HepG2 (cell line): ENCODE data around the gene SLC13A2. TPM values are rescaled to one million over a fixed set of nuclear protein-coding genes. Genes with fewer than 3 reads are reported as not detected.
A peak's percentile ranks its signal among the peaks of the same experiment; 100 is the strongest.

Experiments used
- ATRX ChIP-seq: sonication (generic); formaldehyde crosslinking; IDR thresholded peaks from 2 replicates; pipeline ENCODE4 v1.4.0; 2020; ENCODE audit warnings: missing genetic modification reagents, borderline replicate concordance
- ELF3 ChIP-seq: IDR thresholded peaks from 2 replicates; pipeline ENCODE4 v1.6.1; 2016; ENCODE audit warnings: missing genetic modification reagents, missing compliant biosample characterization
- EP300 ChIP-seq, 3 experiments: sonication (generic) in 1 of 3; formaldehyde crosslinking in 1 of 3; IDR thresholded peaks; 2 replicates each; pipeline versions ENCODE4 v1.5.1 to v1.6.1; 2011 to 2020; ENCODE audit warnings: low read depth in 2 of 3, low read length in 2 of 3, borderline replicate concordance in 1 of 3, improper control_type of control experiment in 1 of 3, mild to moderate bottlenecking in 1 of 3, missing genetic modification reagents in 1 of 3, moderate library complexity in 1 of 3
- GATAD2A ChIP-seq: IDR thresholded peaks from 2 replicates; pipeline ENCODE4 v1.6.1; 2016
- HNF4A ChIP-seq: sonication (generic); formaldehyde crosslinking; IDR thresholded peaks from 2 replicates; pipeline ENCODE4 v1.4.0; 2020; ENCODE audit warnings: missing genetic modification reagents
- HNF4G ChIP-seq, 2 experiments: sonication (generic) in 1 of 2; formaldehyde crosslinking in 1 of 2; IDR thresholded peaks; 2 replicates each; pipeline versions ENCODE4 v1.4.0 to v1.6.1; 2011 to 2020; ENCODE audit warnings: borderline replicate concordance in 2 of 2, low read depth in 2 of 2, mild to moderate bottlenecking in 2 of 2, low read length in 1 of 2, missing genetic modification reagents in 1 of 2, moderate library complexity in 1 of 2
- MXD1 ChIP-seq: sonication (generic); formaldehyde crosslinking; IDR thresholded peaks from 2 replicates; pipeline ENCODE4 v1.4.0; 2020; ENCODE audit warnings: mild to moderate bottlenecking, missing genetic modification reagents
- NR2F6 ChIP-seq, 2 experiments: IDR thresholded peaks; 2 replicates each; pipeline ENCODE4 v1.6.1; 2016; ENCODE audit warnings: antibody characterized with exemption in 1 of 2, mild to moderate bottlenecking in 1 of 2
- PATZ1 ChIP-seq: sonication (generic); formaldehyde crosslinking; IDR thresholded peaks from 2 replicates; pipeline ENCODE4 v1.4.0; 2020; ENCODE audit warnings: missing genetic modification reagents
- TARDBP ChIP-seq: sonication (generic); formaldehyde crosslinking; IDR thresholded peaks from 2 replicates; pipeline ENCODE4 v1.8.0; 2022; ENCODE audit warnings: mild to moderate bottlenecking, missing genetic modification reagents
- ZNF234 ChIP-seq: sonication (generic); formaldehyde crosslinking; conservative IDR thresholded peaks from 2 replicates; pipeline ENCODE4 v1.5.1; 2020; ENCODE audit warnings: mild to moderate bottlenecking, missing genetic modification reagents
- ZNF235 ChIP-seq: sonication (generic); formaldehyde crosslinking; IDR thresholded peaks from 2 replicates; pipeline ENCODE4 v1.8.1; 2023; ENCODE audit warnings: mild to moderate bottlenecking, missing genetic modification reagents, borderline replicate concordance
- ZNF446 ChIP-seq: sonication (generic); formaldehyde crosslinking; IDR thresholded peaks from 2 replicates; pipeline ENCODE4 v1.5.0; 2020; ENCODE audit warnings: mild to moderate bottlenecking, missing genetic modification reagents
- polyA plus RNA-seq, 8 experiments: library from polyadenylated mRNA; depleted of rRNA in 3 of 8; stranded (reverse) in 7 of 8; unstranded in 1 of 8; fragments of >200 nt; fragmentation: Illumina TruSeq in 4 of 8; extraction: Trizol in 4 of 8; gene quantifications; 2 replicates each; pipeline versions ENCODE4 v1.2.1 to v1.2.3, GENCODE V29; 2011 to 2016; ENCODE audit warnings: low read depth in 4 of 8, missing spikeins in 1 of 8, mixed read lengths in 1 of 8; ENCODE audit not compliant: insufficient read depth in 1 of 8
- total RNA-seq, 5 experiments: library from RNA; depleted of rRNA; stranded (reverse); fragments of >200 nt; fragmentation: Illumina TruSeq; extraction: Trizol; gene quantifications; 2 replicates each; pipeline ENCODE4 v1.2.3, GENCODE V29; 2016; ENCODE audit warnings: low read depth in 1 of 5
- TF ChIP-seq, protein P1 (sequence below): sonication (generic); formaldehyde crosslinking; IDR thresholded peaks from 2 replicates; pipeline ENCODE4 v1.8.1; 2022; ENCODE audit warnings: low read depth, mild to moderate bottlenecking, missing genetic modification reagents
- TF ChIP-seq, protein P2 (sequence below): sonication (generic); formaldehyde crosslinking; IDR thresholded peaks from 2 replicates; pipeline ENCODE4 v1.4.0; 2020; ENCODE audit warnings: low read depth, mild to moderate bottlenecking, missing genetic modification reagents
- TF ChIP-seq, protein P3 (sequence below): sonication (generic); formaldehyde crosslinking; IDR thresholded peaks from 2 replicates; pipeline ENCODE4 v1.5.1; 2020; ENCODE audit warnings: missing genetic modification reagents, mild to moderate bottlenecking, borderline replicate concordance
- TF ChIP-seq, protein P4 (sequence below): sonication (generic); formaldehyde crosslinking; IDR thresholded peaks from 2 replicates; pipeline ENCODE4 v1.5.1; 2020; ENCODE audit warnings: missing genetic modification reagents, mild to moderate bottlenecking, borderline replicate concordance

SLC13A2 gene
- total and polyA plus RNA-seq, 2 of the 13 experiments (the other 11 are each of a cell fraction or from before 2014, with no cell fraction given) = 0.07 TPM; not detected in 1

GRCh38 chr17:28475151-28475900, 1.9 kb downstream of the SLC13A2 start (continued):
- TF ChIP-seq EP300 (IDR thresholded peaks at IDR 0.05; ENCODE audit: low read depth in 2 of 2, low read length in 2 of 2) (peak in 1 of 2 experiments; percentile 60; a peak in 2 of 4 replicates), EP300 (CRISPR knock-in tag; IDR thresholded peaks at IDR 0.05; ENCODE audit: borderline replicate concordance) (no peak), GATAD2A (CRISPR knock-in tag) (peak; percentile 73), ELF3 (peak; percentile 40; the same call in 1 of the 2 replicates), ZNF446 (no peak), TARDBP (CRISPR knock-in tag) (peak; percentile 29; the same call in 1 of the 2 replicates), MXD1 (CRISPR knock-in tag) (no peak), HNF4A (CRISPR knock-in tag) (peak; percentile 77), ZNF235 (CRISPR knock-in tag) (no peak), ATRX (CRISPR knock-in tag) (no peak), NR2F6 (IDR thresholded peaks at IDR 0.05) (no peak), NR2F6 (CRISPR knock-in tag; IDR thresholded peaks at IDR 0.05) (no peak), ZNF234 (no peak), HNF4G (IDR thresholded peaks at IDR 0.05; ENCODE audit: borderline replicate concordance, low read depth, low read length) (peak; percentile 48; the same call in 1 of the 2 replicates), HNF4G (CRISPR knock-in tag; IDR thresholded peaks at IDR 0.05; ENCODE audit: borderline replicate concordance, low read depth) (no peak), PATZ1 (0 out of 2 replicates have a peak, but pooled peaks have one; percentile 21)
- TF ChIP-seq, protein P1, sequence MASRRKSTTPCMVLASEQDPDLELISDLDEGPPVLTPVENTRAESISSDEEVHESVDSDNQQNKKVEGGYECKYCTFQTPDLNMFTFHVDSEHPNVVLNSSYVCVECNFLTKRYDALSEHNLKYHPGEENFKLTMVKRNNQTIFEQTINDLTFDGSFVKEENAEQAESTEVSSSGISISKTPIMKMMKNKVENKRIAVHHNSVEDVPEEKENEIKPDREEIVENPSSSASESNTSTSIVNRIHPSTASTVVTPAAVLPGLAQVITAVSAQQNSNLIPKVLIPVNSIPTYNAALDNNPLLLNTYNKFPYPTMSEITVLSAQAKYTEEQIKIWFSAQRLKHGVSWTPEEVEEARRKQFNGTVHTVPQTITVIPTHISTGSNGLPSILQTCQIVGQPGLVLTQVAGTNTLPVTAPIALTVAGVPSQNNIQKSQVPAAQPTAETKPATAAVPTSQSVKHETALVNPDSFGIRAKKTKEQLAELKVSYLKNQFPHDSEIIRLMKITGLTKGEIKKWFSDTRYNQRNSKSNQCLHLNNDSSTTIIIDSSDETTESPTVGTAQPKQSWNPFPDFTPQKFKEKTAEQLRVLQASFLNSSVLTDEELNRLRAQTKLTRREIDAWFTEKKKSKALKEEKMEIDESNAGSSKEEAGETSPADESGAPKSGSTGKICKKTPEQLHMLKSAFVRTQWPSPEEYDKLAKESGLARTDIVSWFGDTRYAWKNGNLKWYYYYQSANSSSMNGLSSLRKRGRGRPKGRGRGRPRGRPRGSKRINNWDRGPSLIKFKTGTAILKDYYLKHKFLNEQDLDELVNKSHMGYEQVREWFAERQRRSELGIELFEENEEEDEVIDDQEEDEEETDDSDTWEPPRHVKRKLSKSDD = no peak
- TF ChIP-seq, protein P2, sequence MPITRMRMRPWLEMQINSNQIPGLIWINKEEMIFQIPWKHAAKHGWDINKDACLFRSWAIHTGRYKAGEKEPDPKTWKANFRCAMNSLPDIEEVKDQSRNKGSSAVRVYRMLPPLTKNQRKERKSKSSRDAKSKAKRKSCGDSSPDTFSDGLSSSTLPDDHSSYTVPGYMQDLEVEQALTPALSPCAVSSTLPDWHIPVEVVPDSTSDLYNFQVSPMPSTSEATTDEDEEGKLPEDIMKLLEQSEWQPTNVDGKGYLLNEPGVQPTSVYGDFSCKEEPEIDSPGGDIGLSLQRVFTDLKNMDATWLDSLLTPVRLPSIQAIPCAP = no peak
- TF ChIP-seq, protein P3, sequence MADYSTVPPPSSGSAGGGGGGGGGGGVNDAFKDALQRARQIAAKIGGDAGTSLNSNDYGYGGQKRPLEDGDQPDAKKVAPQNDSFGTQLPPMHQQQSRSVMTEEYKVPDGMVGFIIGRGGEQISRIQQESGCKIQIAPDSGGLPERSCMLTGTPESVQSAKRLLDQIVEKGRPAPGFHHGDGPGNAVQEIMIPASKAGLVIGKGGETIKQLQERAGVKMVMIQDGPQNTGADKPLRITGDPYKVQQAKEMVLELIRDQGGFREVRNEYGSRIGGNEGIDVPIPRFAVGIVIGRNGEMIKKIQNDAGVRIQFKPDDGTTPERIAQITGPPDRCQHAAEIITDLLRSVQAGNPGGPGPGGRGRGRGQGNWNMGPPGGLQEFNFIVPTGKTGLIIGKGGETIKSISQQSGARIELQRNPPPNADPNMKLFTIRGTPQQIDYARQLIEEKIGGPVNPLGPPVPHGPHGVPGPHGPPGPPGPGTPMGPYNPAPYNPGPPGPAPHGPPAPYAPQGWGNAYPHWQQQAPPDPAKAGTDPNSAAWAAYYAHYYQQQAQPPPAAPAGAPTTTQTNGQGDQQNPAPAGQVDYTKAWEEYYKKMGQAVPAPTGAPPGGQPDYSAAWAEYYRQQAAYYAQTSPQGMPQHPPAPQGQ (CRISPR knock-in tag) = no peak
- TF ChIP-seq, protein P4, sequence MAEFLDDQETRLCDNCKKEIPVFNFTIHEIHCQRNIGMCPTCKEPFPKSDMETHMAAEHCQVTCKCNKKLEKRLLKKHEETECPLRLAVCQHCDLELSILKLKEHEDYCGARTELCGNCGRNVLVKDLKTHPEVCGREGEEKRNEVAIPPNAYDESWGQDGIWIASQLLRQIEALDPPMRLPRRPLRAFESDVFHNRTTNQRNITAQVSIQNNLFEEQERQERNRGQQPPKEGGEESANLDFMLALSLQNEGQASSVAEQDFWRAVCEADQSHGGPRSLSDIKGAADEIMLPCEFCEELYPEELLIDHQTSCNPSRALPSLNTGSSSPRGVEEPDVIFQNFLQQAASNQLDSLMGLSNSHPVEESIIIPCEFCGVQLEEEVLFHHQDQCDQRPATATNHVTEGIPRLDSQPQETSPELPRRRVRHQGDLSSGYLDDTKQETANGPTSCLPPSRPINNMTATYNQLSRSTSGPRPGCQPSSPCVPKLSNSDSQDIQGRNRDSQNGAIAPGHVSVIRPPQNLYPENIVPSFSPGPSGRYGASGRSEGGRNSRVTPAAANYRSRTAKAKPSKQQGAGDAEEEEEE (CRISPR knock-in tag) = no peak
